ENCODE measurements around the gene IFRD1. TPM values are rescaled to one million over a fixed set of nuclear protein-coding genes. Genes with fewer than 3 reads are reported as not detected.
"Not testable (repeated sequence)": the region's sequence is repeated elsewhere in the genome, so short reads cannot be mapped to it uniquely, and the experiment has no call there.

IFRD1 gene
- total RNA-seq, 3 donors from 2014 or later (not counting 1 experiment from before 2014, with no cell fraction given) = 244 to 278 (median 261) TPM

GRCh38 chr7:112453505-112454171 is 3.4 kb downstream of the IFRD1 start:
- H3K9me3 Mint-ChIP-seq = no peaks in the 10 kb centered on the region
- TF ChIP-seq, protein P1, sequence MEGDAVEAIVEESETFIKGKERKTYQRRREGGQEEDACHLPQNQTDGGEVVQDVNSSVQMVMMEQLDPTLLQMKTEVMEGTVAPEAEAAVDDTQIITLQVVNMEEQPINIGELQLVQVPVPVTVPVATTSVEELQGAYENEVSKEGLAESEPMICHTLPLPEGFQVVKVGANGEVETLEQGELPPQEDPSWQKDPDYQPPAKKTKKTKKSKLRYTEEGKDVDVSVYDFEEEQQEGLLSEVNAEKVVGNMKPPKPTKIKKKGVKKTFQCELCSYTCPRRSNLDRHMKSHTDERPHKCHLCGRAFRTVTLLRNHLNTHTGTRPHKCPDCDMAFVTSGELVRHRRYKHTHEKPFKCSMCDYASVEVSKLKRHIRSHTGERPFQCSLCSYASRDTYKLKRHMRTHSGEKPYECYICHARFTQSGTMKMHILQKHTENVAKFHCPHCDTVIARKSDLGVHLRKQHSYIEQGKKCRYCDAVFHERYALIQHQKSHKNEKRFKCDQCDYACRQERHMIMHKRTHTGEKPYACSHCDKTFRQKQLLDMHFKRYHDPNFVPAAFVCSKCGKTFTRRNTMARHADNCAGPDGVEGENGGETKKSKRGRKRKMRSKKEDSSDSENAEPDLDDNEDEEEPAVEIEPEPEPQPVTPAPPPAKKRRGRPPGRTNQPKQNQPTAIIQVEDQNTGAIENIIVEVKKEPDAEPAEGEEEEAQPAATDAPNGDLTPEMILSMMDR (IDR thresholded peaks at IDR 0.05) = no peak
- H3K4me1 Mint-ChIP-seq = peaks cover 33 to 36% of the 10 kb centered on the region in 2 donors
- no peak overlapping the region for H3K27ac Mint-ChIP-seq
- Histone ChIP-seq H3K36me3 (ENCODE audit: control insufficient read depth, insufficient read depth, low read length) (peaks cover 21% of the 10 kb centered on the region), H3K27me3 (ENCODE audit: control insufficient read depth, insufficient read depth, low read length) (no peaks in the 10 kb centered on the region), H3K4me3 (ENCODE audit: low read length) (no peak overlapping the region), H3K27ac (ENCODE audit: low read length) (no peak overlapping the region), H3K9me3 (ENCODE audit: control insufficient read depth, insufficient read depth, low read length) (no peaks in the 10 kb centered on the region), H3K4me1 (ENCODE audit: control insufficient read depth, insufficient read depth, low read length) (peaks cover 17% of the 10 kb centered on the region)
- H3K36me3 Mint-ChIP-seq = no peaks in the 10 kb centered on the region
- no peak for ATAC-seq
- 94% methylated on average over 5 of the region's 7 CpGs for WGBS (ENCODE audit: insufficient coverage)
- H3K4me3 Mint-ChIP-seq = peak overlapping the region; percentile 22
- no peak for DNase-seq
- intact Hi-C loops (cut with micrococcal nuclease) = loop anchor here (5.0 kb wide), 1 partner anchor 891 kb away; the partner anchor contains the start of gene IMMP2L
- H3K27me3 Mint-ChIP-seq (ENCODE audit: low read depth in 2 of 2) = no peaks in the 10 kb centered on the region

- ATAC-seq; H3K36me3 Mint-ChIP-seq; H3K9me3 Mint-ChIP-seq; H3K27ac ChIP-seq (ENCODE audit: low read length); H3K4me3 Mint-ChIP-seq; H3K27me3 ChIP-seq (ENCODE audit: control insufficient read depth, insufficient read depth, low read length); H3K4me3 ChIP-seq (ENCODE audit: low read length); H3K27ac Mint-ChIP-seq; H3K9me3 ChIP-seq (ENCODE audit: control insufficient read depth, insufficient read depth, low read length); DNase-seq; H3K27me3 Mint-ChIP-seq (ENCODE audit: low read depth in 2 of 2): not testable (repeated sequence)
- 96% methylated on average over 4 of the region's 6 CpGs for WGBS (ENCODE audit: insufficient coverage)
- H3K4me1 Mint-ChIP-seq = peaks cover 33 to 36% of the 10 kb centered on the region in 2 donors
- peaks cover 17% of the 10 kb centered on the region for H3K4me1 ChIP-seq (ENCODE audit: control insufficient read depth, insufficient read depth, low read length)
- intact Hi-C loops (cut with micrococcal nuclease) = loop anchor here (5.0 kb wide), 1 partner anchor 892 kb away; the partner anchor contains the start of gene IMMP2L
- peaks cover 21% of the 10 kb centered on the region for H3K36me3 ChIP-seq (ENCODE audit: control insufficient read depth, insufficient read depth, low read length)
These were observed 3.9 kb downstream of the IFRD1 start for GRCh38 chr7:112454191-112454590.

DNA sequence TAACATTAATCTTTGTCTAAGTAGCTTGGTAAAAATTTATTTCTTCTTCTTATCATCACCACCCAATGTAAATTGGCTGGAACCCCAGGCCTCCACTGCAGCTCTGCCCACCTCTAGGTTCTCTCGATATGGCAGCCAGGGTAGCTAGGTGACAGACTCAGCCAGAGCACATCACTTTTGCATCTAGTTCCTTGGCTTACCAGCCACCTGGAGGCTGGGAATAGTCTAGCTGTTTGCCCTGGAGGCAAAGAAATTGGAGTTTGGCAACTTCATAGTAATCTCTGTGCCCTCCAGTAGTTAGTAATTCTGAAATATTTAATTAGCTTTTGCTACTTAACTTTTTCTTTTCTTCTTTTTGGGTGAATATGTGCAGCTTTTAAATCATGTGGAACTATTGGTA is 9.4 kb downstream of the IFRD1 start:
- intact Hi-C loops (cut with micrococcal nuclease) = no loop called here
- H3K27ac ChIP-seq (ENCODE audit: low read length) = no peak overlapping the region
- DNase-seq = no peak
- H3K36me3 ChIP-seq (ENCODE audit: control insufficient read depth, insufficient read depth, low read length) = peaks cover 72% of the 10 kb centered on the region
- H3K9me3 Mint-ChIP-seq = no peaks in the 10 kb centered on the region
- no peaks in the 10 kb centered on the region for H3K27me3 Mint-ChIP-seq (ENCODE audit: low read depth in 2 of 2)
- no peak overlapping the region for H3K4me3 Mint-ChIP-seq
- H3K9me3 ChIP-seq (ENCODE audit: control insufficient read depth, insufficient read depth, low read length) = no peaks in the 10 kb centered on the region
- TF ChIP-seq, protein P1 (IDR thresholded peaks at IDR 0.05) = no peak
- whole genome bisulfite sequencing (ENCODE audit: insufficient coverage) = 100% methylated on average over 1 of the region's 1 CpG
- H3K4me1 ChIP-seq (ENCODE audit: control insufficient read depth, insufficient read depth, low read length) = no peaks in the 10 kb centered on the region
- no peak overlapping the region for H3K27ac Mint-ChIP-seq
- H3K27me3 ChIP-seq (ENCODE audit: control insufficient read depth, insufficient read depth, low read length) = no peaks in the 10 kb centered on the region
- peaks cover 0 to 15% of the 10 kb centered on the region in 2 donors for H3K4me1 Mint-ChIP-seq
- peaks cover 21% of the 10 kb centered on the region for H3K36me3 Mint-ChIP-seq
- peak in 1 of 3 donors; percentile 31 for ATAC-seq
- no peak overlapping the region for H3K4me3 ChIP-seq (ENCODE audit: low read length)

DNA sequence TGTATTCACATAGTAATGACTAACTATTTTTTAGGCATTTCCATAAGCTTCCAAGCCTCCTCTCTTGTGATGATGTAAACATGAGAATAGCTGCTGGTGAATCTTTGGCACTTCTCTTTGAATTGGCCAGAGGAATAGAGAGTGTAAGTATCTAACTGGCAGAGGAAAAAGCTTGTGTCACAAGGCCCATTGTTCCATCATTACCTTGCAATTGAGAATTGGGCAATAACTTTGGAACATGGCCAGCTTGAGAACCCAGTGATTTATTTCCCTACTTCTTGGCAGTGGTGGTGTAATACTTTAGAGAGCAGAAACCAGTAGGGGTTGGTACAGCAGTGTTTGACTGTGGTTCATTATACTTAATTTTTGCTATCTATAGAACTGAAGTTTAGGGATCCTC is 12.0 kb downstream of the IFRD1 start:
- H3K27ac ChIP-seq (ENCODE audit: low read length) = no peak overlapping the region
- TF ChIP-seq, protein P1 (IDR thresholded peaks at IDR 0.05) = no peak
- Mint-ChIP-seq H3K27me3 (ENCODE audit: low read depth in 2 of 2) (no peaks in the 10 kb centered on the region), H3K36me3 (peaks cover 21% of the 10 kb centered on the region), H3K4me3 (no peak overlapping the region), H3K9me3 (no peaks in the 10 kb centered on the region), H3K4me1 (peaks cover 0 to 15% of the 10 kb centered on the region in 2 donors), H3K27ac (peak overlapping the region; percentile 14 to 44)
- ATAC-seq = no peak
- peaks cover 67% of the 10 kb centered on the region for H3K36me3 ChIP-seq (ENCODE audit: control insufficient read depth, insufficient read depth, low read length)
- intact Hi-C loops (cut with micrococcal nuclease) = no loop called here
- no peaks in the 10 kb centered on the region for H3K4me1 ChIP-seq (ENCODE audit: control insufficient read depth, insufficient read depth, low read length)
- H3K9me3 ChIP-seq (ENCODE audit: control insufficient read depth, insufficient read depth, low read length) = no peaks in the 10 kb centered on the region
- no peak for DNase-seq
- H3K4me3 ChIP-seq (ENCODE audit: low read length) = no peak overlapping the region
- no peaks in the 10 kb centered on the region for H3K27me3 ChIP-seq (ENCODE audit: control insufficient read depth, insufficient read depth, low read length)

All from natural killer cell (primary cell).